Neural crest cell (in vitro differentiated cells): ENCODE results near the gene TRAF6. TPM values are rescaled to one million over a fixed set of nuclear protein-coding genes. Genes with fewer than 3 reads are reported as not detected.

ENCODE experiments used
- DNase-seq: peaks from one replicate; pipeline ENCODE4 v3.0.0; 2021; ENCODE audit warnings: low read depth, mixed read lengths, low spot score
- H3K27ac Mint-ChIP-seq: one replicate; pipeline ENCODE4 v1.8.0; 2021; ENCODE audit warnings: mild to moderate bottlenecking, mixed read lengths; ENCODE audit not compliant: unreplicated experiment
- H3K27me3 Mint-ChIP-seq: 2 replicates; pipeline ENCODE4 v1.8.0; 2021; ENCODE audit warnings: low read depth, mild to moderate bottlenecking, mixed read lengths
- H3K36me3 Mint-ChIP-seq: 2 replicates; pipeline ENCODE4 v1.8.0; 2021; ENCODE audit warnings: low read depth, mild to moderate bottlenecking, mixed read lengths
- H3K4me1 Mint-ChIP-seq: 2 replicates; pipeline ENCODE4 v1.8.0; 2021; ENCODE audit warnings: mixed read lengths
- H3K4me3 Mint-ChIP-seq: one replicate; pipeline ENCODE4 v1.8.0; 2021; ENCODE audit warnings: mild to moderate bottlenecking, mixed read lengths
- H3K9me3 Mint-ChIP-seq: 2 replicates; pipeline ENCODE4 v1.8.0; 2021; ENCODE audit warnings: mixed read lengths
- CTCF ChIP-seq: fragments of 200-600 bp; sonication (generic); conservative IDR thresholded peaks from 2 replicates; pipeline ENCODE4 v1.5.0; 2021; ENCODE audit warnings: antibody characterized with exemption, mild to moderate bottlenecking
- total RNA-seq: library from RNA; stranded (reverse); gene quantifications from 2 replicates; pipeline ENCODE4 v1.2.1, GENCODE V29; 2021

TRAF6 gene
- total RNA-seq, 1 donor from 2014 or later, result 12.9 TPM

- H3K9me3 Mint-ChIP-seq, result no peaks in the 10 kb centered on the region
- no peak for TF ChIP-seq CTCF
- no peak overlapping the region for H3K4me3 Mint-ChIP-seq
- H3K36me3 Mint-ChIP-seq, result peaks cover 3% of the 10 kb centered on the region
- H3K27ac Mint-ChIP-seq, result peak overlapping the region; percentile 99
- H3K27me3 Mint-ChIP-seq, result no peaks in the 10 kb centered on the region
- peaks cover 68% of the 10 kb centered on the region for H3K4me1 Mint-ChIP-seq
- DNase-seq, result no peak
Observed at GRCh38 chr11:36456156-36456555, 53.9 kb downstream of the TRAF6 start.

- no peaks in the 10 kb centered on the region for H3K27me3 Mint-ChIP-seq
- DNase-seq, result peak; percentile 16
- H3K9me3 Mint-ChIP-seq, result no peaks in the 10 kb centered on the region
- peak overlapping the region; percentile 99 for H3K27ac Mint-ChIP-seq
- TF ChIP-seq CTCF, result no peak
- H3K4me1 Mint-ChIP-seq, result peaks cover 67% of the 10 kb centered on the region
- peak overlapping the region; percentile 74 for H3K4me3 Mint-ChIP-seq
- peaks cover 3% of the 10 kb centered on the region for H3K36me3 Mint-ChIP-seq
Observed at GRCh38 chr11:36455658-36456111, 54.4 kb downstream of the TRAF6 start.

- Mint-ChIP-seq H3K4me3 (peak overlapping the region; percentile 74), H3K9me3 (no peaks in the 10 kb centered on the region), H3K27ac (peak overlapping the region; percentile 99), H3K36me3 (peaks cover 3% of the 10 kb centered on the region), H3K27me3 (no peaks in the 10 kb centered on the region), H3K4me1 (peaks cover 61% of the 10 kb centered on the region)
- no peak for TF ChIP-seq CTCF
- peak; percentile 67 for DNase-seq
Observed at GRCh38 chr11:36454941-36455631, 55.0 kb downstream of the TRAF6 start.

GRCh38 chr11:36454551-36454940, 55.5 kb downstream of the TRAF6 start:
- peak overlapping the region; percentile 99 for H3K27ac Mint-ChIP-seq
- H3K4me1 Mint-ChIP-seq, result peaks cover 60% of the 10 kb centered on the region

GRCh38 chr11:36453678-36454077, 56.4 kb downstream of the TRAF6 start:
- TF ChIP-seq CTCF, result no peak
- no peak for DNase-seq
- H3K27me3 Mint-ChIP-seq, result no peaks in the 10 kb centered on the region
- no peak overlapping the region for H3K27ac Mint-ChIP-seq
- no peak overlapping the region for H3K4me3 Mint-ChIP-seq
- H3K36me3 Mint-ChIP-seq, result peaks cover 11% of the 10 kb centered on the region
- H3K9me3 Mint-ChIP-seq, result no peaks in the 10 kb centered on the region
- peaks cover 60% of the 10 kb centered on the region for H3K4me1 Mint-ChIP-seq

More at GRCh38 chr11:36454551-36454940, 55.5 kb downstream of the TRAF6 start:
- Mint-ChIP-seq H3K27me3 (no peaks in the 10 kb centered on the region), H3K36me3 (peaks cover 8% of the 10 kb centered on the region), H3K9me3 (no peaks in the 10 kb centered on the region), H3K4me3 (peak overlapping the region; percentile 74)
- TF ChIP-seq CTCF, result no peak
- no peak for DNase-seq
